Tibial artery (tissue), 4 donors: Measurements from ENCODE around the gene LETMD1.
"Not testable (repeated sequence)": the region's sequence is repeated elsewhere in the genome, so short reads cannot be mapped to it uniquely, and the experiment has no call there.

ENCODE experiments used
- DNase-seq, 2 donors: peaks; one replicate each; pipeline ENCODE4 v3.0.0-alpha.2; 2019
- H3K27ac ChIP-seq, 2 donors: fragments of 200-600 bp; sonication (generic) in 1 of 2; 1 replicate in 1 of 2; 2 replicates in 1 of 2; pipeline ENCODE4 v1.5.1; 2018 to 2019; ENCODE audit warnings: mild to moderate bottlenecking in 1 of 2
- H3K27me3 ChIP-seq, 2 donors: fragments of 200-600 bp; sonication (generic) in 1 of 2; one replicate each; pipeline versions ENCODE4 v1.5.1 to v1.6.0; 2016 to 2019
- H3K36me3 ChIP-seq, 3 donors: fragments of 200-600 bp; sonication (generic) in 2 of 3; one replicate each; pipeline ENCODE4 v1.5.1; 2016 to 2019; ENCODE audit warnings: mild to moderate bottlenecking in 2 of 3
- H3K4me1 ChIP-seq, 4 donors: fragments of 200-600 bp; sonication (generic) in 2 of 4; 1 replicate in 3 of 4; 2 replicates in 1 of 4; pipeline ENCODE4 v1.5.1; 2016 to 2019
- H3K4me3 ChIP-seq, 2 donors: fragments of 200-600 bp; sonication (generic) in 1 of 2; 1 replicate in 1 of 2; 2 replicates in 1 of 2; pipeline ENCODE4 v1.5.1; 2018 to 2019; ENCODE audit warnings: mild to moderate bottlenecking in 2 of 2
- H3K9me3 ChIP-seq, 3 donors: fragments of 200-600 bp; sonication (generic) in 1 of 3; one replicate each; pipeline ENCODE4 v1.5.1; 2016 to 2019
- CTCF ChIP-seq, 2 experiments: fragments of 200-600 bp in 1 of 2; fragments of 450-650 bp in 1 of 2; IDR thresholded peaks; one replicate each; pipeline ENCODE4 v1.5.1; 2017 to 2019; ENCODE audit warnings: antibody characterized with exemption in 2 of 2, mild to moderate bottlenecking in 1 of 2, moderate library complexity in 1 of 2
- intact Hi-C: fragments of 100-400 bp; cut with DNase I; formaldehyde crosslinking; loops from one replicate; pipeline ENCODE4 v1.15.0; 2023; ENCODE audit warnings: low total_unique reads

LETMD1 gene

GRCh38 chr12:51012570-51013236 lies 35.4 kb upstream of the LETMD1 start:
- intact Hi-C loops = no loop called here
- peaks cover 0 to 27% (median 5%) of the 10 kb centered on the region in 4 donors for H3K4me1 ChIP-seq
- TF ChIP-seq CTCF (IDR thresholded peaks at IDR 0.05) = no peak
- H3K36me3 ChIP-seq = peaks cover 7 to 8% (median 7%) of the 10 kb centered on the region in 3 donors
- no peaks in the 10 kb centered on the region for H3K27me3 ChIP-seq
- no peak overlapping the region for H3K4me3 ChIP-seq
- H3K27ac ChIP-seq = no peak overlapping the region
- no peaks in the 10 kb centered on the region for H3K9me3 ChIP-seq
- no peak for DNase-seq

GRCh38 chr12:51013441-51013840 lies 34.7 kb upstream of the LETMD1 start:
- no peaks in the 10 kb centered on the region for H3K9me3 ChIP-seq
- H3K4me3 ChIP-seq = no peak overlapping the region
- peaks cover 0 to 27% (median 5%) of the 10 kb centered on the region in 4 donors for H3K4me1 ChIP-seq
- intact Hi-C loops = no loop called here
- peaks cover 0 to under 1% (median 0%) of the 10 kb centered on the region in 3 donors for H3K36me3 ChIP-seq
- no peak for TF ChIP-seq CTCF (IDR thresholded peaks at IDR 0.05)
- no peaks in the 10 kb centered on the region for H3K27me3 ChIP-seq
- DNase-seq = no peak
- no peak overlapping the region for H3K27ac ChIP-seq

- DNase-seq, H3K4me3 ChIP-seq, H3K27ac ChIP-seq, H3K27me3 ChIP-seq, intact Hi-C loops, H3K36me3 ChIP-seq, H3K9me3 ChIP-seq: not testable (repeated sequence)
- H3K4me1 ChIP-seq = peaks cover 0 to 27% (median 4%) of the 10 kb centered on the region in 4 donors
These were observed 33.7 kb upstream of the LETMD1 start for GRCh38 chr12:51014467-51014866.

- intact Hi-C loops = no loop called here
- no peak for TF ChIP-seq CTCF (IDR thresholded peaks at IDR 0.05)
- no peak for DNase-seq
- H3K4me3 ChIP-seq = no peak overlapping the region
- H3K9me3 ChIP-seq = no peaks in the 10 kb centered on the region
- no peak overlapping the region for H3K27ac ChIP-seq
- H3K4me1 ChIP-seq = peaks cover 0 to 21% (median 6%) of the 10 kb centered on the region in 4 donors
- H3K27me3 ChIP-seq = no peaks in the 10 kb centered on the region
- no peaks in the 10 kb centered on the region for H3K36me3 ChIP-seq
These were observed 30.7 kb upstream of the LETMD1 start for GRCh38 chr12:51017452-51017851.

- TF ChIP-seq CTCF (IDR thresholded peaks at IDR 0.05) = no peak
- no peak for DNase-seq
- H3K27ac ChIP-seq = no peak overlapping the region
- intact Hi-C loops = no loop called here
- H3K27me3 ChIP-seq = no peaks in the 10 kb centered on the region
- no peaks in the 10 kb centered on the region for H3K9me3 ChIP-seq
- H3K4me1 ChIP-seq = peaks cover 0 to 27% (median 18%) of the 10 kb centered on the region in 4 donors
- H3K36me3 ChIP-seq = no peaks in the 10 kb centered on the region
- H3K4me3 ChIP-seq = no peak overlapping the region
These were observed 29.2 kb upstream of the LETMD1 start for GRCh38 chr12:51018956-51019355.

GRCh38 chr12:51019927-51020326 lies 28.2 kb upstream of the LETMD1 start:
- intact Hi-C loops = no loop called here
- no peaks in the 10 kb centered on the region for H3K9me3 ChIP-seq
- H3K4me1 ChIP-seq = peaks cover 0 to 32% (median 20%) of the 10 kb centered on the region in 4 donors
- DNase-seq = no peak
- no peak overlapping the region for H3K4me3 ChIP-seq
- no peaks in the 10 kb centered on the region for H3K36me3 ChIP-seq
- TF ChIP-seq CTCF (IDR thresholded peaks at IDR 0.05) = no peak
- H3K27ac ChIP-seq = no peak overlapping the region
- H3K27me3 ChIP-seq = no peaks in the 10 kb centered on the region
